Fibroblast of skin of left quadriceps (primary cell): ENCODE results near the gene ADK.
"Not testable (repeated sequence)": the region's sequence is repeated elsewhere in the genome, so short reads cannot be mapped to it uniquely, and the experiment has no call there.

Experiments used
- DNase-seq, 2 experiments: peaks; one replicate each; pipeline ENCODE4 v3.0.0-alpha.2; 2013; ENCODE audit warnings: low read depth in 2 of 2

ADK gene

DNA sequence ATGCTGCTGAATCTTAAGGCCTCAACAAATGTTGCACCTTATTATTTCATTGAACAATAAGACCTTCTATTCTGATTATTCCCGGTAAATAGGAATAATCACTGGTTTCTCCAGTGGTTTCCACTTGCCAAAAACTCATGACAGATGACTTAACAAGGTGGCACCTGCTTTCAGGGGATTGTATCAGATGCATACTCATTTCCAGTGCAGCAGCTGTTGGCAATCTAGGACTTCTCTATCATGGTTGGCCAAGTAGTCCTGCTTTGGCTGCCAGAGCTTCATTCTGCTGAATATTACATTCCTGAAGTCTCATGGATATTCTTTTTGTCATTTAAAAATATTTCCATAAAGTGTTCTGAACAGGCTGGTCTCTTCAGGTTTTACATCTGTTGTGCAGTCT, 193.3 kb downstream of the ADK start:
- no peak for DNase-seq

DNA sequence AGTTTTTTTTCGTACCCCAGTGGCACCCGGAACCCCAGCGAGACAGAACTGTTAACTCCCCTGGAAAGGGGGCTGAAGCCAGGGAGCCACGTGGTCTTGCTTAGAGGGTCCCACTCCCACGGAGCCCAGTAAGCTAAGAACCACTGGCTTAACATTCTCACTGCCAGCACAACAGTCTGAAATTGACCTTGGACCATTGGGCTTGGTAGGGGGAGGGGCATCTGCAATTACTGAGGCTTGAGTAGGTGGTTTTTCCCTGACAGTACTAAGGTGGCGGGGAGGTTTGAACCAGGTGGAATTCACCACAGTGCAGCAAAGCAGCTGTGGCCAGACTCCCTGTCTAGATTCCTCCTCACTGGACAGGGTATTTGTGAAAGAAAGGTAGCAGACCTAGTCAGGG, 196.5 kb downstream of the ADK start:
- DNase-seq = no peak

DNA sequence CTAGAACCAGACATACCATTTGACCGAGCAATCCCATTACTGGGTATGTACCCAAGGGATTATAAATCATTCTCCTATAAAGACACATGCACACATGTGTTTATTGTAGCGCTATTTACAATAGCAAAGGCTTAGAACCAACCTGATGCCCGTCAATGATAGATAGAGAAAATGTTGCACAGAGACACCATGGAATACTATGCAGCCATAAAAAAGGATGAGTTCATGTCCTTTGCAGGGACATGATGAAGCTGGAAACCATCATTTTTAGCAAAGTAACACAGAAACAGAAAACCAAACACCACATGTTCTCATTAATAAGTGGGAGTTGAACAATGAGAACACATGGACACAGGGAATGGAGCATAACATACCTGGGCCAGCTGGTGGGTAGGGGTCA, 202.0 kb downstream of the ADK start:
- DNase-seq = not testable (repeated sequence)

DNA sequence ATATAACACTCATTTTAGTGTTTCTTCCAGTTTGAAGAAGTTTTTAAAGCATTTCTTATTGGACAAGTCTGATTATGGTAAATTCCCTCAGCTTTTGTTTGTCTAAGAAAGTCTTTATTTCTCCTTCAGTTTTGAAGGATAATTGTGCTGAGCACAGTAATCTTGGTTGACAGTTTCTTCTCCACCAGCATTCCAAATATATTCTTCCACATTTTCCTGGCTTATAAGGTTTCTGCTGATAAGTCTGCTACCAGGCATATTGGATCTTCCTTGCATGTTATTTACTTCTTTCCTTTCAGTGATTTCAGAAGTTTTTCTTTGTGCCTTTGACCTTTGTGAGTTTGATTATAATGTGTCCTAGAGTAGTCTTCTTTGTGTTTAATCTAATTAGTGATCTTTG, 210.7 kb downstream of the ADK start:
- DNase-seq = no peak

DNA sequence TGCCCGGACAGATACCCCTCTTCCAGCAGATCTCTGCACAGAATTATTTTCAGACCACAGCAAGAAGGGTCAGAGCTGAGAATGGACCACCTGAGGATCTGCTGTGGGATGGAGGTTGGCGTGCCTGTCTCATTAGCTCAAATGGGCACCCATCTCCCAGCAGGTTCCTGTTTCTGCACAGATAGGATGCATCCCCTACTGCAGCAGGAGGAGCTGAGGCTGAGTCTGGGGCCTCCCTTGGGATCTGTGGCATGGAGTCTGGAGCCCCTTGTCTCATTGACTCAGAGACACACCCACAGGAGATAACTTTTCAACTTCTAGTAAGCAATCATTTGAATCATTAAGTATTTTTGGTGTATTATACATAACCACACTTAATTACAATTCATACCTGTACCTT, 212.7 kb downstream of the ADK start:
- DNase-seq = no peak

DNA sequence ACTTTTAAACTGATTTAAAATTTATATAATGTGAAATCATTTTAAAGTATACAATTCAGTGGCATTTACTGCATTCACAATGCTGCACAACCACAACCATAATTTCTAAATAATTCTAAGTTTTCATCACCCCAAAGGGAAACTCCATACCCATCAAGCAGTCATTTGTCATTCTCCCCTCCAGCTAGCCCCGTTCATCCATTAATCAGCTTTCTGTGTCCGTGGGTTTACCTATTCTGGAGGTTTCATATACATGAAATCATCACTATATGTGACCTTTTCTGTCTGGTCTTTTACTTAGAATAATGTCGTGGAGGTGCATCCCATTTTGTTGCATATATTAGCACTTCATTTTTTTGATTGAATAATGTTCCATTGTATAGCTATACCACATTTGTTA, 214.1 kb downstream of the ADK start:
- DNase-seq = no peak

DNA sequence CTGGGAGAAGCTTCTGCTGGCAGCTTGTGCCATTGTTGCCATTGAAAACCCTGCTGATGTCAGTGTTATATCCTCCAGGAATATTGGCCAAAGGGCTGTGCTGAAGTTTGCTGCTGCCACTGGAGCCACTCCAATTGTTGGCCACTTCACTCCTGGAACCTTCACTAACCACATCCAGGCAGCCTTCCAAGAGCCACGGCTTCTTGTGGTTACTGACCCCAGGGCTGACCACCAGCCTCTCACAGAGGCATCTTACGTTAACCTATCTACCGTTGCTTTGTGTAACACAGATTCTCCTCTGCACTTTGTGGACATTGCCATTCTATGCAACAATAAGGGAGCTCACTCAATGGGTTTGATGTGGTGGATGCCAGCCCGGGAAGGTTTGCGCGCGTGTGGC, 220.7 kb downstream of the ADK start:
- DNase-seq = no peak

DNA sequence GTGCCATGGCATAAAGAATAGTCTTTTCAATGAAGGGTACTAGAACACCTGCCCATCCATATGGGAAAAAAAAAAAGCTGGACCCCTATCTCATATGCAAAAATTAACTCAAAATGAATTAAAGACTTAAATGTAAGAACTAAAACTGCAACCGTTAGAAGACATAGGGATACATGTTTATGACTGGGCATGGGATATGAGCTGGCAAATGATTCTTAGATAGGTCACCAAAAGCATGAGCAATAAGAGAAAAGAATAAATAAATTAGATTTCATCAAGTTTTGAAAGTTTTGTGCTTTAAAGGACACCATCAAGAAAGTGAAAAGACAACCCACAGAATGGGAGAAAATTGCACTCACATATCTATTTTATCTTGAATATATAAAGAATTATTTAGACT, 222.0 kb downstream of the ADK start:
- no peak for DNase-seq

DNA sequence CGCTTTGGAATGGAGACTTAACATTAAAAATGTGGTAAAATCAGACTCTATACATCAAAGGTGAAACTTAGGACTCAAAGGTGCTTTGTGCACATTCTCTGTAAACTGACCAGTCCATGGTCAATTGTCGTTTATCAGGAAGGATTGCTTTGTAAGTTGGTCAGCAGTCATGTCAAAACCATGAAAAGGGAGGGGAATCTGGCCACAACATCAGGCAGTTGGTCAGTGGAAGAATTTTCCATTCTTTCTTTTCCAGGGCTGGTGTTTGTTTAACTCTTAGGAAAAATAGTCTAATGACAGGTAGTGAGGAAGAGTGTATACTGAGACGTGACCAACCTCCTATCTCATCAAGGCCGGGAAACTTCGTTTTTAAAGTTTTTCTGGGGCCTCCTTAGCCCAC, 226.5 kb downstream of the ADK start:
- no peak for DNase-seq

DNA sequence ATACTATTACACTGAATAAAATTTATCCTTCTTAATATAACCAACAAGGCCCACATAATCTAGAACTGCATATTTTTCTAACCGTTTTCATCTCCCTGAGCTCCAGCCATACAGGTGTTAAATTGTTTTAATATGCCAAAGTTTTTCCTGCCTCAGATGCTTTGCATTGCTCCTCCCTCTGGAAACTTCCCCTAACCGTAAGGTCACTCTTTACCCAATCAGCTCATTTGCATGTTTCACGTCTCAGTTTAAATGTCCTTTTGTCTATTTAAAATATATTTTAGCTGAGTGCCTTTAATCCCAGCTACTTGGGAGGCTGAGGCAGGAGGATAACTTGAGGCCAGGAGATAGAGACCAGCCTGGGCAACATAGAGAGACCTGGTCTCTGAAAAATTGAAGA, 228.5 kb downstream of the ADK start:
- no peak for DNase-seq

DNA sequence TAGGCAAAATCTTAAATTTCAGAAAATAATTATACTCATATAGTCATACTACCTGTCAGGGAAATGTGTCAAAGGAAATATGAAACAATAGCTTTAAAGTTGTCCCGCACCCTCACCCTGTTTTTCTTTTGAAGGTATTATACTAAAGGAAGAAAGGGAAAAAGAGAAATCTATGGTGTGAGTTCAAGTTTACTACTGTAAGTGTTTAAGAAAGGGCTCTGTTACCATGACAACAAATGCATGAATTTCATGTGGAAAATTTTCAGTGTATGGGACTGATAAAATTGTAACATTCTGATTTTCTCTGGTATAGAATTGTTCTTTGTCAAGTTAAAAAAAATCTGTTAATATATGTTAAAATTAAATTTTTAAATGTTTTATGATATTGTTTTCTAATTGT, 229.8 kb downstream of the ADK start:
- DNase-seq = no peak

DNA sequence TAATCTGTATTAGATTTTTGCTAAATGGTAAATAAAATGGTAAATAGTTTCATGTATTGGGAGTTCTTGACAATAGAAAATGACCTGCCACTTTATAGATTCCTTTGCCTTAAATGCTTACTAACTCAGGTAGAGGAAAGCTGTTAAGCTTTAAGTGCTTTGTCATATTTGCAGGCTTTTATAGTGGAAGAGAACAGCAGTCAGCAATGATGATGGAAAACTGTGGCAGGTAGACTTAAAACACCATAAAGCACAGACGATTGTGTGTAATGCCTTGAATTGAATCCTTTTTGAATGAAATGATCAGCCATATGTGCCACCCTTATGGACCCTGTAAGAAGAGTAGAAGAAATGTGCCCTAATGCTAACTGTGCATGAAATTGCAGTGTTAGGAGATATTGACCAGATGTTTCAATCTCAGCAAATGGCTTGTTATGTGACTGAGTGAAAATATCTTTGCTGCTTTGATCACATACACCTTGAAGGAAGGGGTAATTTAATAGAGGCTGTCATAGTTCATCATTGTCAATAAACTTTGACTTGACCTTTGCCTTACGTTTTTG, 230.4 kb downstream of the ADK start:
- DNase-seq = no peak

DNA sequence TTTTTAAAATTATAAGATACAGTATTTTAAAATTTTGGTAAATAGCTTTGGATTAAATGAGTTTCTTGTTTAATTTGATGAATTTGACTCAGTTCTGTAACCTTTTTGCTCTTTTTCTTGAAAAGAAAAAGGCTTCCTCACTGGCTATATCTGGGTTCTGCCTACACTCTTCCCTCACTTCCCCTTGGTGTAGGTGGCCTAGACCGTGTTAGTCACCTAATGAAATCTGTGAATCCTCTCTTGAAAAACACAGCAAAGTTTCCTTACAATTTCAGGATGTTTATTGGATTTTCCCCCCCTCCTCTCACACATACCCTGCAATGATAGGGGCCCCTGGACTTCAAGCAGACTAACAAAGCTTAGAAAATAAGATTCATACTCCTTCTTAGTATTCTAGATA, 231.6 kb downstream of the ADK start:
- no peak for DNase-seq

DNA sequence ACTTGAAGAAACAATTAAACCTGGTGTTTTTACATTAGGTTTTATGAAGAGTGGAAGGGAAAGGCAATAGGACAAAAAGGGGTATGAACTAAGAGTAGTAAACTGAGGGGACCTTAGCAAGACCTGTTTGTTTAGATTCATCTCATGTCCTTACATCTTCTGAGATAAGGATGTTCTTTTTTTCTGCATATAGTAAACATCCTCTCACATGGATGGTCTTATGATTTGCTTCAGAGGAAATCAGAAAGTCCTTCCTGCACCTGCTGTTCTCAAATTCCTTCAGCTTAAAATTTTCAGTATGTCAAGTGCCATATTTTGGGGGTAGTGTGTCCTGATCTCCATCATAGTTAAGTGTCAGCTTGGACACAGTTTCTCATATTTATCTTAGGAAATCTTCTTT, 232.6 kb downstream of the ADK start:
- no peak for DNase-seq

DNA sequence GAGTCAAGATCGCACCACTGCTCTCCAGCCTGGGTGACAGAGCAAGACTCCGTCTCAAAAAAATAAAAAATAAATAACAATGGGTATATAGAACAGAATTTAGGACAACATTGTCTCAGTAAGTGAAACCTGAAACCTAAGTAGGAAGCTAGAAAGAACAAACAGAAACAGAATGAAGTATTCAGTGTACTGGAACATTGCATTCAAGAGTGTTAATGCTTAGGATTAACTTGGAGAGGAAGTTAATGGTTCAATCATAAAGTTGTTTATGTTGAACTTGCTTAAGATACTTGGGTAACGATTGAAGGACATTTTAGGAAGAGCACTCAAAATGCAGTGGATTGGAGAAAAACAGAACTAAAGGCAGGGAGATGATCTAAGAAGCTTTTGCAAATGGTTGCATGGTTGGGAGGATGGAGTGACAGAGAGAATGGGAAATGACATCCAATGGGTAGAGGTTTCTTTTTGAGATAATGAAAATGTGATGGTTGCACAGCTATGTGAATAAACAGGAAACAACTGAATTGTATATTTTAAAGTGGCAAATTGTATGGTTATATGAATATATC, 233.7 kb downstream of the ADK start:
- no peak for DNase-seq

DNA sequence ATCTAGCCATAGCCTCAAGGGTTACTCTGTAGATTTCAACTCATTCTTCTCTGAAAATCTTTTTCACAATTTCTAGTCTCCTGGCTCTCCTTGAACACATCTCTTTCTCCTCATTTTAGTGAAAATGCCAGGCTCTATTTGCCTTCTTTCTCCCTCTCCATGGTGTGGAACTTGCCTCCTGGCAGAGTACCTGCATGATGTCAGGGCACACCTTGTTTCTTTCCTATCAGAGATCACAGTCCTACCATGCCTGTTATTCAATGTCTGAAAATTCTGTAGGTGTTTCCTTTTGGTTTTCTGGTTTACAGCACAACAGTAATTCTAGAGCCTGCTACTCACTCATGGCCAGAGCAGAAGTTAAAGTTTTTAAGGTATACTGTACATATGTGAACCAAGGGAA, 237.8 kb downstream of the ADK start:
- no peak for DNase-seq

DNA sequence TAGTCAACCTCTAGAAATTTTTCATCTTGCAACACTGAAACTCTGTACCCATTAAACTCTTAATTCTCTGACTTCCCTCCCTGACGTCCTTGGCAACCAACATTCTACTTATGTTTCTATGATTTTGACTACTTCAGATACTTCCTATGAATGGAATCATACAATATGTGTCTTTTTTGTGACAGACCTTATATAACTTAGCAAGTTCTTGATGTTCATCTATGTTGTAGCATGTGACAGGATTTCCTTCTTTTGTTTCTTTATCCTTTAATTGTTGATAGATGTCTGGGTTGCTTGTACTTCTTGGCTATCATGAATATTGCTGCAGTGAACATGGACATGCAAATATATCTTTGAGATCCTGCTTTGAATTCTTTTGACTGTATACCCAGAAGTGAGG, 240.8 kb downstream of the ADK start:
- DNase-seq = no peak

DNA sequence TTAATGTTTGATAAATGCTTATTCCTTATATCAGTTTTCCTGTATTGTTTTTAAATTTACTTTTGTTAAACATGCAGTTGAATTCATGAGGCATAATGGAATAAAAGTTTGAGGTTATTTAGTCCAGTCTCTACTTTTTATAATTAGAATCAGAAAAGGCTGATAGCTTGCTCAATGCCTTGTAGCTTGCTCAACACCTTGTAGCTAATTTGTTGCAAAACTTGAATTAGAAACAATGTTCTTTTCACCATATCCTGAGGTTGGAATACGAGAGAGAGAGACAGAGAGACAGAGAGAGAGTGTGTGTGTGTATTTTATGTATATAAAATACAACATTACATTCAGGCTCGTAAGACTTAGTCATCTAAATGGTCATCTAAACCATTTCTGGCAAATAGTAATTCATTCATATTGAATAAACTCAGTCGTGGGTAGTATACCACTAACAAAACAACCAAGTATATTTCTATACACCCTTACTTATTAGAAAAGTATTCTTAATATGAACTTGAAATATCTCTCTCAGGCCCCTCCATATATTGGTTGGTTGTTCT, 243.5 kb downstream of the ADK start:
- DNase-seq = peak; percentile 29 to 34

DNA sequence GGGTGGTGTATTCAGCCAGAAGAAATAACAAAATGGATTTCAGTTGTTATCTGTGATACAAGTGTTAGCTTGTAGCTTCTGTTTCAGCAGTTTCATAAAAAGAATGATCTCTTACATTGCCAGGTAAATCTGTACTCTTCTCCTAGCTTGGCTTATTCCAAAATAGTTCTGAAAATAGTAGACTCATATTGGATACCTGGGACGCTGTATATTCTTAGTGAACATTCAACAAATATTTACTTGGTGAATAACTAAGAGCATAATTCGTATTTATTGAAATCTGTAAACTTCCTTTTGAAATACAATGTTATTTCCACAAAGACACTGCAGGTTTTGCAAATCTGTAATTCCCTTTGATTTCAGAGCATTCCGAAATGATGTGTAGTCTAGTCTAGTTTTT, 249.2 kb downstream of the ADK start:
- DNase-seq = no peak

DNA sequence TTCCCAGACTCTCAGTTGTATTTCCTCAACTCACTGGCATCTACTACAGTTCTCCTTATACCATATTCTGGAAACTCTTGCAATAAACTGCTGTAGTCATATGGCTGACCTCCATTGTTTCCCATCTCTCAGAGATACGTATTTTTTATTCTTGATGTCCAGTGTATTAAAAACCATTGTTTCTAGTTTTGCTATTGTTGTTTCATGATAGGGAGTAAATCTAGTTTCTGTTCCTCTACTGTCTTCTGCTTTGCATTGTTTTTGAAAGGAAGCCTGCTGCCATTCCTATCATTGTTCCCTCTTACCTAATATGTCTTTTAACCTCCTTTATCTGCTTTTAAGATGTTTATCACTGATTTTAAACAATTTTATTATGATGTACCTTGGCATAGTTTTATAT, 255.0 kb downstream of the ADK start:
- no peak for DNase-seq

DNA sequence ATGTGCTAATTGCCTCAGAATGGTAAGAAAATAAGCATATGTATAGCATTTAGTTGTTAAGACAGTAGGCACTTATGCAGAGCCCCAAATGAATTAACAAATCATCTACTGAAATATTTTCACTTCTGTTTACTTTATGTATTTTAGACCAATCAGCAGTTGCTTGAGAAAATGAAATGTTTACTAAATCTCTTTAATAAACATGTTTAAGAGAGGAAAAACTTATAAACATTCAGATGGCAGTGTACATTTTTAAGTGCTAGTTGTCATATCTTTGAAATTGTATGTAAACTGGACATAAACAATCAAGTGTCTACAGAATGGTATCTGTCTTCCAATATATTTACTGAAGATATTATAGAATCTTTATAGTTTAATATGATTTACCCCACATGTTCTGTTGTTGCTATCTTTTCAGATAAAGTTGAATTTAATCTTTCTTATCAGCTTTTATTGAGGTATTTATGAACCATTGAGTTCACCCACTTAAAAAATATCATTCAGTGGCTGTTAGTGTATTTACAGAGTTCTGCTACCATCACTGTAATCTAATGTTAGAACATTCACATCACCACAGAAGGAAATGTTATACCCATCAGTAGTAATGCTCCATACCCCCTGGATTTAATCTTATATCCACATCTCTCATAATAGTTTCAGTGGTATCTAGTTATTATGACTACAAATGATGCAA, 264.3 kb downstream of the ADK start:
- no peak for DNase-seq

DNA sequence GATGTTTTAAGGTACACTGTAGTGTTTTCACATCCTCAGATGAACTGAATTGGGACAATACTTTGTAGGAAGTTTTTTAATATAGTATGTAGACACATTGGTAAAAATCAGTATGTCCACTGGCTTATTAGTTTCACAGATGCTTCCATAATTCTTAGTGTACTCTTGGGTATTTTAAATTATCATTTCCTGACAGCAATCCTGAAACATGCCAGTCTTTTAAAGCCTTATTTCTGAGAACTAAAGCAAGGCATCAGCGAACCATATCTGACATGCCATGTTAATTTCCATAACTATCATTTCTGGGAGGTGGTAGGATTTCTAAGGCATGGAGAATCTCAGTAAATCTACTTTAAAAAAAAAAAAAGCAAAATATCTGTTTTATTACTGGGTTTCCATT, 266.4 kb downstream of the ADK start:
- no peak for DNase-seq

DNA sequence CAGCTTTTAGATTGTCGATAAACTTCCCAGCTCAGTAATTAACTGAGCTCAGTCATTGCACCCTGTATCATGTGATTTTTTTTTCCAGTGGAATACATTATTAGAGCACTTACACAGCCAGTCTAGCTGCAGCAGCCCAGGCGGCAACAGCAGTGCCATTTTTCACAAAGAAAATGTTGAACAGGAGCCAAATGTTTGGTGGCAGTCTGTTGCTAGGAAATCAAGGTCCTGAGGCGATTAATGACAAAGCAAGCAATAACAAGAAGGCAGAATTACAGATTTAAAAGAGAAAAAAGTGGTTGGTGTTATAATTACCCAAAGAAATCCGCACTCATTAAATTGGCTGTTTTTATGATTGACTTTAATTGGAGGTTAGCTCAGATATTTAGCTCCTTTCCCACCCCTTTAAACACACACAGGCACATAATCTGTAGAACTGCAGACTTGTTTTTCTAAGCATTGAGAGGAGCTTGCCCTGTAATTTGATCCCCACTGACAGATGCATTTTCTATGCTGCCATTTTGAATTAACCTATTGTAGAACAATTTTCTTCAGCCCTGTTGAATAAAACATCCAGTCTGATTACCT, 267.4 kb downstream of the ADK start:
- no peak for DNase-seq
